NCI-H146 treated with DMSO at 0.1 percent for 48 hours (cell line): ENCODE measurements around the gene USP24.

Experiments
- DNase-seq: peaks from one replicate; lab custom pipeline; 2025; ENCODE audit not compliant: unreplicated experiment; lab: John Stamatoyannopoulos, UW

USP24 gene

GRCh38 chr1:55073187-55073916, 141.8 kb downstream of the USP24 start:
- no peak for DNase-seq

DNA sequence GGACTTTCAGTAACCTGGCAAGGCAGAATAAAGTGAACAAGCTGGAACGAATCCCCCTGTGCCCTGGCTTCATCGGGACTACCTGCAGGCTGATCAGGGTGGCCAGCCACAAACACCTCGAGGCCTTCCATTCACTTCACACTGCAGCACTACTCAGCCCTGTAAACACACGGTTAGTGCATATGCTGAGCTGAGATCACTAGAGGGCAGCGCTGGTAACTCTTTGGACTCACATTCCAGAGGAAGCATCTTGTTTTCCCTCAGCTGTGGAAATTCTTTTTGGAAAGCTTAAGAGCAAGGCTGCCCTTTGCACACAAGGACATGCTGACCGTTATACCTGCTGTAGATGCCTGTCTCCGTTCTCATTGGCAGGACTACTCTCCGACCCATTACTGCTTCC, 143.7 kb downstream of the USP24 start:
- DNase-seq: peak; percentile 5

GRCh38 chr1:55070293-55071164, 144.6 kb downstream of the USP24 start:
- no peak for DNase-seq

GRCh38 chr1:55069280-55069679, 145.9 kb downstream of the USP24 start:
- DNase-seq: no peak

GRCh38 chr1:55068638-55069037, 146.5 kb downstream of the USP24 start:
- DNase-seq: no peak

GRCh38 chr1:55067914-55068313, 147.2 kb downstream of the USP24 start:
- DNase-seq: no peak

DNA sequence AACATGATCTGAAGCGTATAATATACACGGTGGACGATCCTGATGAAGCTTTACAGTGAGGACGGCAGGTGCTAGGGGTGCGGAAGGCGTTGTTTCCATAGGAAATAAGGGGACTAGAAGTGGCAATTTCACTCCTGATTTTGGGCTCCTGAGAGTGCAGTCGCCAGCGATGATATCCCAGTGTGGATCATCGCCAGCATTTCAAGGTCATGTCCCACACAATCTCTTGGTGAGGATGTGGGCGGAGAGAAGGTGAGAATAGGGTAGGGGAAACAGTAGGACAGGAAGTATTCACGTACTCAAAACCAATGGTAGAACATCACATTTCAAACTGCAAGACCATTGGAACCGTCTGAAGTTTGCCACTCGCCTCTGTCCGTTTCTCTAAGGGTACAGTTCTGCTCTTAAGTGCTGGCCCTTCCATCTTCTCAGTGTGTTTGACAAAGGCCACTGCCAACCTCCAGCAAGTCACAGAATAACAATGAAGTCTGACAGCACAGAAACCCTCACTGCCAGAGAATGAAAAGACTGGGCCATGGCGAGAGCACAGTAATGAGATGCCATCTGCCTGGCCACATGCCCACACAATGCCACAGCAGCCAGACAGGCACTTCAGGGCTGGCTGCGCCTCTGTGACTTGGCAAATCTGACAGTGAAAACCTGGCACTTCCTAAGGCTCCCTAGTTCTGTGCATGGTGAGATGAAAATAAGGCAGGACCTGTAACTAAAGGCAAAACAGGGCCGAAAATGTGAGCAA, 148.0 kb downstream of the USP24 start:
- no peak for DNase-seq

- no peak for DNase-seq
These were observed 149.5 kb downstream of the USP24 start for GRCh38 chr1:55065648-55066047.

- DNase-seq: no peak
These were observed 150.3 kb downstream of the USP24 start for GRCh38 chr1:55064861-55065263.

- DNase-seq: no peak
These were observed 151.0 kb downstream of the USP24 start for GRCh38 chr1:55064071-55064581.

DNA sequence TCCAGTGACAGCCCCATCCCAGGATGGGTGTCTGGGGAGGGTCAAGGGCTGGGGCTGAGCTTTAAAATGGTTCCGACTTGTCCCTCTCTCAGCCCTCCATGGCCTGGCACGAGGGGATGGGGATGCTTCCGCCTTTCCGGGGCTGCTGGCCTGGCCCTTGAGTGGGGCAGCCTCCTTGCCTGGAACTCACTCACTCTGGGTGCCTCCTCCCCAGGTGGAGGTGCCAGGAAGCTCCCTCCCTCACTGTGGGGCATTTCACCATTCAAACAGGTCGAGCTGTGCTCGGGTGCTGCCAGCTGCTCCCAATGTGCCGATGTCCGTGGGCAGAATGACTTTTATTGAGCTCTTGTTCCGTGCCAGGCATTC, 151.6 kb downstream of the USP24 start:
- no peak for DNase-seq

GRCh38 chr1:55062801-55063576, 152.2 kb downstream of the USP24 start:
- no peak for DNase-seq

GRCh38 chr1:55061706-55062321, 153.3 kb downstream of the USP24 start:
- DNase-seq: no peak

- no peak for DNase-seq
These were observed 154.0 kb downstream of the USP24 start for GRCh38 chr1:55061000-55061705.

GRCh38 chr1:55060133-55060999, 154.8 kb downstream of the USP24 start:
- DNase-seq: no peak

- DNase-seq: no peak
These were observed 155.6 kb downstream of the USP24 start for GRCh38 chr1:55059302-55060132.

DNA sequence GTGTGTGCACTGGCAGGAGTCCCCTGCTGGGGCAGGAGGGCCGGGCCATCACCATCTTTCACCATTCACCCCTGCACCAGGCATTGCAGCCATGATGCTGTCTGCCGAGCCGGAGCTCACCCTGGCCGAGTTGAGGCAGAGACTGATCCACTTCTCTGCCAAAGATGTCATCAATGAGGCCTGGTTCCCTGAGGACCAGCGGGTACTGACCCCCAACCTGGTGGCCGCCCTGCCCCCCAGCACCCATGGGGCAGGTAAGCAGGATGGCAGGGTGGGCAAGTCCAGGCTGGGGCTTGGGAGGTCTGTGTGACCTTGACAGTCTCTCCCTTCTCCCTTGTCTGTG, 157.2 kb downstream of the USP24 start:
- no peak for DNase-seq
